Fibroblast of lung (primary cell): ENCODE results near the gene INPP5A.

Source experiments
- CTCF ChIP-seq, 2 donors: IDR thresholded peaks in 1 of 2; conservative IDR thresholded peaks in 1 of 2; 1 replicate in 1 of 2; 2 replicates in 1 of 2; pipeline ENCODE4 v1.5.1; 2011 to 2012; ENCODE audit warnings: low read length in 2 of 2, control low read depth in 1 of 2, inconsistent platforms in 1 of 2, low read depth in 1 of 2, mild to moderate bottlenecking in 1 of 2
- EZH2 ChIP-seq: IDR thresholded peaks from 2 replicates; pipeline ENCODE4 v1.5.1; 2012; ENCODE audit warnings: low read length, control low read depth, mild to moderate bottlenecking; ENCODE audit errors: missing control alignments

GRCh38 chr10:132698211-132698751, 160.7 kb downstream of the INPP5A start:
- TF ChIP-seq CTCF (conservative IDR thresholded peaks at IDR 0.05 in 1 of 2, IDR thresholded peaks at IDR 0.05 in 1 of 2; ENCODE audit: low read depth in 1 of 2, low read length in 2 of 2) (no peak), EZH2 (no peak)
